ENCODE results near the gene AP1M1.

AP1M1 gene

GRCh38 chr19:16188521-16188920 lies 9.2 kb upstream of the AP1M1 start:
- TF ChIP-seq EGR1 (IDR thresholded peaks at IDR 0.05) = no peak

DNA sequence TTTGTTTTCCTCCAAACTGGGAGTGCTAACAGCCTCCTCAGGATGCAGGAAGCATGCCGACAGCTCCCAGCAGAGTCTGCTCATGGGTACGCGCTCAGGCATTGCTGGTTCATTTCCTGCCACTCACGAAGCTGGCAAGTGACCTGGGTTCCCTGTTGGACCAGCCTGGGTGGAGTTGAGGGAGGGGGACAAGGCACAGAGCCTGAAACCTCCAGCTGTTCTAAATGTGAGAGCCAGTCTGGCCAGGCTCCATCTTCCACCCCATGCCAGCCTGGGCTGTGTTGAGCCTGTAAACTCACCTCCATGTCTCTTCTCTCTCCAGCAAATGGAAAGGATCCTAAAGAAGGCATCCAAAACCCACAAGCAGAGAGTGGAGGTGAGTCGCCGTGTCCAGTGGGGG lies 7.5 kb upstream of the AP1M1 start:
- TF ChIP-seq CEBPB (IDR thresholded peaks at IDR 0.05) (no peak), RAD21 (IDR thresholded peaks at IDR 0.05; ENCODE audit: low read depth) (no peak), EGR1 (IDR thresholded peaks at IDR 0.05) (no peak), YY1 (IDR thresholded peaks at IDR 0.05; ENCODE audit: low read depth) (no peak), TCF12 (IDR thresholded peaks at IDR 0.05; ENCODE audit: low read depth) (no peak), MAX (IDR thresholded peaks at IDR 0.05) (no peak), NFIC (IDR thresholded peaks at IDR 0.05) (no peak), CREB1 (IDR thresholded peaks at IDR 0.05; ENCODE audit: low read depth) (no peak), TAF1 (IDR thresholded peaks at IDR 0.05; ENCODE audit: low read depth) (no peak), ZBTB7A (IDR thresholded peaks at IDR 0.05; ENCODE audit: low read depth) (no peak), EP300 (IDR thresholded peaks at IDR 0.05; ENCODE audit: borderline replicate concordance) (no peak), TEAD4 (IDR thresholded peaks at IDR 0.05) (no peak), FOXM1 (IDR thresholded peaks at IDR 0.05; ENCODE audit: borderline replicate concordance, low read depth) (no peak)
- TF ChIP-seq, protein P1, sequence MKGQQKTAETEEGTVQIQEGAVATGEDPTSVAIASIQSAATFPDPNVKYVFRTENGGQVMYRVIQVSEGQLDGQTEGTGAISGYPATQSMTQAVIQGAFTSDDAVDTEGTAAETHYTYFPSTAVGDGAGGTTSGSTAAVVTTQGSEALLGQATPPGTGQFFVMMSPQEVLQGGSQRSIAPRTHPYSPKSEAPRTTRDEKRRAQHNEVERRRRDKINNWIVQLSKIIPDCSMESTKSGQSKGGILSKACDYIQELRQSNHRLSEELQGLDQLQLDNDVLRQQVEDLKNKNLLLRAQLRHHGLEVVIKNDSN (IDR thresholded peaks at IDR 0.05) = no peak
- TF ChIP-seq, protein P2, sequence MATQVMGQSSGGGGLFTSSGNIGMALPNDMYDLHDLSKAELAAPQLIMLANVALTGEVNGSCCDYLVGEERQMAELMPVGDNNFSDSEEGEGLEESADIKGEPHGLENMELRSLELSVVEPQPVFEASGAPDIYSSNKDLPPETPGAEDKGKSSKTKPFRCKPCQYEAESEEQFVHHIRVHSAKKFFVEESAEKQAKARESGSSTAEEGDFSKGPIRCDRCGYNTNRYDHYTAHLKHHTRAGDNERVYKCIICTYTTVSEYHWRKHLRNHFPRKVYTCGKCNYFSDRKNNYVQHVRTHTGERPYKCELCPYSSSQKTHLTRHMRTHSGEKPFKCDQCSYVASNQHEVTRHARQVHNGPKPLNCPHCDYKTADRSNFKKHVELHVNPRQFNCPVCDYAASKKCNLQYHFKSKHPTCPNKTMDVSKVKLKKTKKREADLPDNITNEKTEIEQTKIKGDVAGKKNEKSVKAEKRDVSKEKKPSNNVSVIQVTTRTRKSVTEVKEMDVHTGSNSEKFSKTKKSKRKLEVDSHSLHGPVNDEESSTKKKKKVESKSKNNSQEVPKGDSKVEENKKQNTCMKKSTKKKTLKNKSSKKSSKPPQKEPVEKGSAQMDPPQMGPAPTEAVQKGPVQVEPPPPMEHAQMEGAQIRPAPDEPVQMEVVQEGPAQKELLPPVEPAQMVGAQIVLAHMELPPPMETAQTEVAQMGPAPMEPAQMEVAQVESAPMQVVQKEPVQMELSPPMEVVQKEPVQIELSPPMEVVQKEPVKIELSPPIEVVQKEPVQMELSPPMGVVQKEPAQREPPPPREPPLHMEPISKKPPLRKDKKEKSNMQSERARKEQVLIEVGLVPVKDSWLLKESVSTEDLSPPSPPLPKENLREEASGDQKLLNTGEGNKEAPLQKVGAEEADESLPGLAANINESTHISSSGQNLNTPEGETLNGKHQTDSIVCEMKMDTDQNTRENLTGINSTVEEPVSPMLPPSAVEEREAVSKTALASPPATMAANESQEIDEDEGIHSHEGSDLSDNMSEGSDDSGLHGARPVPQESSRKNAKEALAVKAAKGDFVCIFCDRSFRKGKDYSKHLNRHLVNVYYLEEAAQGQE (IDR thresholded peaks at IDR 0.05; ENCODE audit: low read depth) = no peak

DNA sequence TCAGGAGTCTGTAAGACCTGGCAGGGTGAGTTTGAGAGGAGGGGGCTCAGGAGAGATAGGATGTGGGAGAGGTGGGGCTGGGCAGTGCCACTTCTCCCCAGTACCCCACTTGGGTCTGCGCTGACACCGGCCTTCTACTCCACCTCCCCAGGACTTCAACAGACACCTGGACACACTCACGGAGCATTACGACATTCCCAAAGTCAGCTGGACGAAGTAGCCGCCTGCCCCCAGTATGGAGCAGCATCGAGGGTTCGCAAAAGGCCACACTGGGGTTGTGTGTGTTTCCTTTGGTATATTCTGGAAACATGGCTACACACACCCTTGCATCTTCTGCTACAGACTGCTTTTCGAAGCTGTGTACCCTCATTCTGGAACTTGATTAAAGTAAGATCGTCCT lies 7.0 kb upstream of the AP1M1 start:
- TF ChIP-seq TAF1 (IDR thresholded peaks at IDR 0.05; ENCODE audit: low read depth) (no peak), FOXM1 (IDR thresholded peaks at IDR 0.05; ENCODE audit: borderline replicate concordance, low read depth) (no peak), NFIC (IDR thresholded peaks at IDR 0.05) (no peak), RAD21 (IDR thresholded peaks at IDR 0.05; ENCODE audit: low read depth) (no peak), EP300 (IDR thresholded peaks at IDR 0.05; ENCODE audit: borderline replicate concordance) (no peak), MAX (IDR thresholded peaks at IDR 0.05) (no peak), YY1 (IDR thresholded peaks at IDR 0.05; ENCODE audit: low read depth) (no peak), CEBPB (IDR thresholded peaks at IDR 0.05) (no peak), EGR1 (IDR thresholded peaks at IDR 0.05) (no peak), CREB1 (IDR thresholded peaks at IDR 0.05; ENCODE audit: low read depth) (no peak), TEAD4 (IDR thresholded peaks at IDR 0.05) (no peak), ZBTB7A (IDR thresholded peaks at IDR 0.05; ENCODE audit: low read depth) (no peak), TCF12 (IDR thresholded peaks at IDR 0.05; ENCODE audit: low read depth) (no peak)
- TF ChIP-seq, protein P1 (IDR thresholded peaks at IDR 0.05) = no peak
- TF ChIP-seq, protein P2 (IDR thresholded peaks at IDR 0.05; ENCODE audit: low read depth) = no peak

GRCh38 chr19:16191216-16191908 lies 6.3 kb upstream of the AP1M1 start:
- no peak for TF ChIP-seq EP300 (IDR thresholded peaks at IDR 0.05; ENCODE audit: borderline replicate concordance)
- no peak for TF ChIP-seq NFIC (IDR thresholded peaks at IDR 0.05)
- no peak for TF ChIP-seq CREB1 (IDR thresholded peaks at IDR 0.05; ENCODE audit: low read depth)
- TF ChIP-seq, protein P1 (IDR thresholded peaks at IDR 0.05) = no peak
- no peak for TF ChIP-seq ZBTB7A (IDR thresholded peaks at IDR 0.05; ENCODE audit: low read depth)
- TF ChIP-seq EGR1 (IDR thresholded peaks at IDR 0.05) = no peak
- TF ChIP-seq YY1 (IDR thresholded peaks at IDR 0.05; ENCODE audit: low read depth) = no peak
- TF ChIP-seq FOXM1 (IDR thresholded peaks at IDR 0.05; ENCODE audit: borderline replicate concordance, low read depth) = no peak
- TF ChIP-seq TEAD4 (IDR thresholded peaks at IDR 0.05) = no peak
- no peak for TF ChIP-seq TCF12 (IDR thresholded peaks at IDR 0.05; ENCODE audit: low read depth)
- no peak for TF ChIP-seq TAF1 (IDR thresholded peaks at IDR 0.05; ENCODE audit: low read depth)

DNA sequence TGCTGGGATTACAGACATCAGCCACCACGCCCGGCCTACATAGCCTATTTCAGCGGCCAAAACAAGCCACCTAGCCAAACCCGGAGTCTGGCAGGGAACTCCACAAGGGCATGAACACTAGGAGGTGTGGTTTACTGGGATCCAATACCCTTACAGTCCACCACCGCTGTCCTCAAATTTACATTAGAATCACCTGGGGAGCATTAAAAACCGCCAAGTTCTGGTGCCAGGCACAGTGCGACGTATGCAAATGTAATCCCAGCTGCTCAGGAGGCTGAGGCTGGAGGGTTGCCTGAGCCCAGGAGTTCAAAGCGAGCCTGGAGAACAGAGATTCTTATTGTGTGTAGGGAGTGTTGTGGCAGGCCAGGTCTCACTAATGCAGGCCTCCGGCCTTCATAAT lies 4.2 kb upstream of the AP1M1 start:
- no peak for TF ChIP-seq EGR1 (IDR thresholded peaks at IDR 0.05)
- no peak for TF ChIP-seq FOXM1 (IDR thresholded peaks at IDR 0.05; ENCODE audit: borderline replicate concordance, low read depth)
- no peak for TF ChIP-seq TEAD4 (IDR thresholded peaks at IDR 0.05)
- TF ChIP-seq RAD21 (IDR thresholded peaks at IDR 0.05; ENCODE audit: low read depth) = no peak
- no peak for TF ChIP-seq NFIC (IDR thresholded peaks at IDR 0.05)
- no peak for TF ChIP-seq YY1 (IDR thresholded peaks at IDR 0.05; ENCODE audit: low read depth)
- no peak for TF ChIP-seq CEBPB (IDR thresholded peaks at IDR 0.05)
- TF ChIP-seq TAF1 (IDR thresholded peaks at IDR 0.05; ENCODE audit: low read depth) = no peak
- no peak for TF ChIP-seq ZBTB7A (IDR thresholded peaks at IDR 0.05; ENCODE audit: low read depth)
- TF ChIP-seq, protein P1 (IDR thresholded peaks at IDR 0.05) = no peak
- TF ChIP-seq, protein P2 (IDR thresholded peaks at IDR 0.05; ENCODE audit: low read depth) = no peak
- no peak for TF ChIP-seq EP300 (IDR thresholded peaks at IDR 0.05; ENCODE audit: borderline replicate concordance)
- no peak for TF ChIP-seq CREB1 (IDR thresholded peaks at IDR 0.05; ENCODE audit: low read depth)
- no peak for TF ChIP-seq TCF12 (IDR thresholded peaks at IDR 0.05; ENCODE audit: low read depth)
- no peak for TF ChIP-seq MAX (IDR thresholded peaks at IDR 0.05)

All from Ishikawa (cell line).